DOHH2 (cell line): ENCODE data around the gene TMOD2.

Experiments used
- EZH2phosphoT487 ChIP-seq: fragments of 200-600 bp; sonication (generic); IDR thresholded peaks from 2 replicates; pipeline ENCODE4 v1.6.1; 2017; ENCODE audit warnings: borderline replicate concordance, mild to moderate bottlenecking, antibody characterized with exemption, low read length, moderate library complexity, mixed read lengths
- TF ChIP-seq, protein P1 (sequence below): fragments of 200-600 bp; sonication (generic); IDR thresholded peaks from one replicate; pipeline ENCODE4 v1.5.1; 2014; ENCODE audit warnings: antibody characterized with exemption, mild to moderate bottlenecking, low read depth, low read length; ENCODE audit not compliant: poor library complexity, severe bottlenecking

DNA sequence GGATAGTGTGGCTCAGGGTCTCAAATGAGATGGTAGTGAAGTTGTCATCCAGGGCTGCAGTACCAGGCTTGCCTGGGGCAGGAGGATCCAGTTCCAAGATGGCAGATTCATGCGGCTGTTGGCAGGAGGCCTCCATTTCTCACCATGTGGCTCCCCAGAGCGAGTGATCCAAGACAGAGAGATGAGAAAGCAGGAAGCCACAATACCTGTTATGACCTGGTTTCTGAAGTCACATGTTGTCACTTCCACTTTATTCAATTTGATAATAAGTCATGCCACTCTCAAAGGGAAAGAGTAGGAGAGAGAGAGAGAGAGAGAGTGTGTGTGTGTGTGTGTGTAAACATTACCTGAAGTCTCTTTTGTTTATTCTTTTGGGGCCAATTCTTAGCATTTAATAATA, 30.1 kb downstream of the TMOD2 start:
- TF ChIP-seq, protein P1, sequence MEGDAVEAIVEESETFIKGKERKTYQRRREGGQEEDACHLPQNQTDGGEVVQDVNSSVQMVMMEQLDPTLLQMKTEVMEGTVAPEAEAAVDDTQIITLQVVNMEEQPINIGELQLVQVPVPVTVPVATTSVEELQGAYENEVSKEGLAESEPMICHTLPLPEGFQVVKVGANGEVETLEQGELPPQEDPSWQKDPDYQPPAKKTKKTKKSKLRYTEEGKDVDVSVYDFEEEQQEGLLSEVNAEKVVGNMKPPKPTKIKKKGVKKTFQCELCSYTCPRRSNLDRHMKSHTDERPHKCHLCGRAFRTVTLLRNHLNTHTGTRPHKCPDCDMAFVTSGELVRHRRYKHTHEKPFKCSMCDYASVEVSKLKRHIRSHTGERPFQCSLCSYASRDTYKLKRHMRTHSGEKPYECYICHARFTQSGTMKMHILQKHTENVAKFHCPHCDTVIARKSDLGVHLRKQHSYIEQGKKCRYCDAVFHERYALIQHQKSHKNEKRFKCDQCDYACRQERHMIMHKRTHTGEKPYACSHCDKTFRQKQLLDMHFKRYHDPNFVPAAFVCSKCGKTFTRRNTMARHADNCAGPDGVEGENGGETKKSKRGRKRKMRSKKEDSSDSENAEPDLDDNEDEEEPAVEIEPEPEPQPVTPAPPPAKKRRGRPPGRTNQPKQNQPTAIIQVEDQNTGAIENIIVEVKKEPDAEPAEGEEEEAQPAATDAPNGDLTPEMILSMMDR = no peak
- TF ChIP-seq EZH2phosphoT487 = no peak
